Hematopoietic multipotent progenitor cell treated with erythropoietin and hydrocortisone succinate and interleukin-3 and kit ligand, for 15 days (in vitro differentiated cells): Measurements from ENCODE around the gene PRDM12.

Experiments
- DNase-seq: peaks from one replicate; pipeline ENCODE4 v3.0.0-alpha.2; 2015; ENCODE audit warnings: low spot score

Gene PRDM12

DNA sequence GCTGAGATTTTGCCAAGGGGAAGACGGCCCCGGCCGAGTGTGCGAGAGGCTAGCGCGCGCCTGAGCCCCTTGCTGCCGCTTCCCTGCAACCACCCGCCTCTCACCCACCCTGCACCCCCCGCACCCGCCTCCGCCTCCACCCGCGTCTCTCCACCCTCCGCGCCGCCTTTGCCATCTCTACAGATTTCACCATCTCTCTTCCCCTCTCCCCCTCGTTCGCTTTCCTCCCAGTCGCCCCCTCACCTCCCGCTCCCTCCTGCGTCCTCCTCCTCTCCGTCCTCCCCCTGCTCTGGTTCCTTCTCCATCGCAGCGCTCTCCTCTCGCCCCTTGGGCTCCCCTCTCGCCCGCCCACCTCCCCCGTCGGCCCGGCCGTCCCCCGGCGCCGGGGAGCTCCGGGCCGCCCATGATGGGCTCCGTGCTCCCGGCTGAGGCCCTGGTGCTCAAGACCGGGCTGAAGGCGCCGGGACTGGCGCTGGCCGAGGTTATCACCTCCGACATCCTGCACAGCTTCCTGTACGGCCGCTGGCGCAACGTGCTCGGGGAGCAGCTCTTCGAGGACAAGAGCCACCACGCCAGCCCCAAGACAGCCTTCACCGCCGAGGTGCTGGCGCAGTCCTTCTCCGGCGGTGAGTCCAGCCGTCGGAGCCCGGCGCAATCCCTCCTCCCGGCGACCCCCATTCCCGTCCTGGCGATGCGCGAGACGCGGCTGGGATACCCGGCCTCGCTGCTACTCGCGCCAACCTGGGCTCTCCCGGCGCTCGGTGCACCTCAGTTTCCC is at the start of gene PRDM12:
Gene PRDM12, plus strand, starts transcription at position 344 of the 778 bp plus-strand sequence. Its CDS starts 60 bp downstream, at position 404.
- no peak for DNase-seq

DNA sequence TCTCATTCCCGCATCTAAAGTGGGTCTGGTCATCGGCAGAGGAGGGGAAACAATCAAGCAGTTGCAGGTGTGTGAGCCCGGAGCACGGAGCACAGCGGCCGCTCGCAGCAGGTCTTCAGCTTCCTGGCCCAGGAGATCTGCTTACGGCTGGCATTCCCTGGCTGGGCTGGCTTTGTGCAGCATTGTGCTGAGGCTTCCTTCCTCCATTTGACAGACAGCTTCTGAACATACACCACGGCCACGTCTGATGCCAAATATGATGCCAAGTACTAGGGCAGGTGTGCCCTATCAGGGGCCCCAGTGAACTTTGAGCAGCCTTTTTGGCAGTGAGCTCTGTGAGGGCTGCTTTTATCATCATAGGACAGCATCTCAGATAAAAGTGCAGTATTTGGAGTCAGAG is 47.9 kb upstream of the PRDM12 start:
- peak; percentile 39 for DNase-seq

DNA sequence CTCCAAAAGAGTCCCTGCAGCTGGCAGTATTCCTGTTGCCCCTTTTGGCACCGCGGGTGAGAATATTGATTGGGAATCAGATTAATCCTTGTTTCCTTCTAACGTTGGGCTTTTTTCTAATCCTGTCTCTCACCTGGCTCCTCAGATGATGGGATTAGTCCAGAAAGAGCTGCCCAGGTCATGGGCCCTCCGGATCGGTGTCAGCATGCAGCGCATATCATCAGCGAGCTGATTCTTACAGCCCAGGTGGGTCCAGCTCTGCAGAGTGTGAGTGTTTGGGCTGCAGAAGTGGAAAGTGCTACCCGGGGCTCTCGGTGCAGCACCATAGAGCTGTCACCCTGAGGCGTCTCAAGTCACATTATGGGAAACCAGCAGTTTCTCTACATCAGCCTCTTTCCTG is 40.9 kb upstream of the PRDM12 start:
- DNase-seq: no peak

DNA sequence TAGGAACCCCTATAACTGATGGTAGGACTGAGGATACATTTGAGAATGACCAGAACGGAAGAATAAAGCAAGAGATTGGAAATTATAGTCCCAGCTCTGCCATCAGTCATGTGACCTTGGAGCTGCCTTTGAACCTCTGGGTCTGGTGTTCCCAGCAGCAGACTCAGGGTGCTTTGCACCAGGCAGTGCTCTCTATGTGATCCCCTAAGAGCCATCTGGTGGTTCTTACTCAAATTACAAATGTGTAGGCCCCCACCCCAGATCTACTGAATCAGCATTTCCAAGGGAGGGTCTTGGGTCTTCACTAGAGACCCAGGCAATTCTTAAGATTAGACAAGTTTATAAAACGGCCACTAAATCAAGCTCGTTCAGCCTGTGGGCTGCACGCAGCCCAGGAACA is 40.2 kb upstream of the PRDM12 start:
- no peak for DNase-seq

DNA sequence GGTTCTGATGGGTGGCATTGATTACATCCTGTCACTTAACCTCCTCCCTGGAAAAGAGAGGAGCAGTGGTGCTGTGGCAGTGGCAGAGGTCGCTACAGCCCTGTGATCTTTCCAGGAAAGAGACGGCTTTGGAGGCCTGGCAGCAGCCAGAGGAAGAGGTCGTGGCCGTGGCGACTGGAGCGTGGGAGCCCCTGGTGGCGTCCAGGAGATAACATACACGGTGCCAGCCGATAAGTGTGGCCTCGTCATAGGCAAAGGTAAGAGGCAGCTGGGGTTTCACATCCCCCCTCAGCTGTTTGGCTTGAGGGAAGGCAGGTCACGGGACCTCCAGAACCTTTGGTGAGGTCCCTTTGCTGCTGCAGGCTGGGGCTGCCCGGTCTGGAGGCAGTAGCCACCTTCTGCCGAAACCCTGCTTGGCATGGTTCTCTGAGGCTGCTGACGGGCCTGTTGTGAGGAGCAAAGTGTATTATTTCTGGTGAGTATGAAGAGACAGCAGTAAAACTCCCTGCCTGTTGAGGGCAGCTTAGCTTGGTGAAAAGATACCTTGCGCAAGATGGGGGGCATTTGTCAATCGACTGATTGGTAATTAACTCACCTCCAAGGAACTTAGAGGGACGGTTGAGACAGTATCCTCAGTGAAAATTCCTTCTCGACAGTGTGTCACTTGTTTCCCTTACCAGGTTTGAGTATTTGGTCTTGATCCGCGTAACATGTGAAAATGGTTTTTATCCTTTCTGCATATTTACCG is 38.0 kb upstream of the PRDM12 start:
- peak; percentile 28 for DNase-seq

DNA sequence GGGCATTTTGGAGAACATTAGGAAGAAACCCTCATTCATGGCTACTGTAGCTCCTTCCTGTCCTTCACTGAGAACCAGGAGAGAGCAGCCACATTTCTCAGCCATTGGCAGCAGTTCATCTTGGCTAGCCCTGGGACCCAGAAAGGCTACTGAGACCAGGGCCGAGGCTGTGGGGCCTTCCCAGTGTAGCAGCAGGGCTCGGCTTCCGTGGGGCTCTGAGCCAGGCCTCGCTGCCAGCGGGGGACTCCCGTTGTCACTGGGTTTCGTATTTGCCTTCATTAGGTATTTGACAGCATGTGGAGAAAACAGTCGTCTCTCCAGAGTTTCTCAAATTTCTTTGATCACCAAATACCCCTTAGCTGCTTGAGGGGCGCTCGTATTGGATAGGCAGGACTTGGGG is 37.3 kb upstream of the PRDM12 start:
- DNase-seq: no peak

DNA sequence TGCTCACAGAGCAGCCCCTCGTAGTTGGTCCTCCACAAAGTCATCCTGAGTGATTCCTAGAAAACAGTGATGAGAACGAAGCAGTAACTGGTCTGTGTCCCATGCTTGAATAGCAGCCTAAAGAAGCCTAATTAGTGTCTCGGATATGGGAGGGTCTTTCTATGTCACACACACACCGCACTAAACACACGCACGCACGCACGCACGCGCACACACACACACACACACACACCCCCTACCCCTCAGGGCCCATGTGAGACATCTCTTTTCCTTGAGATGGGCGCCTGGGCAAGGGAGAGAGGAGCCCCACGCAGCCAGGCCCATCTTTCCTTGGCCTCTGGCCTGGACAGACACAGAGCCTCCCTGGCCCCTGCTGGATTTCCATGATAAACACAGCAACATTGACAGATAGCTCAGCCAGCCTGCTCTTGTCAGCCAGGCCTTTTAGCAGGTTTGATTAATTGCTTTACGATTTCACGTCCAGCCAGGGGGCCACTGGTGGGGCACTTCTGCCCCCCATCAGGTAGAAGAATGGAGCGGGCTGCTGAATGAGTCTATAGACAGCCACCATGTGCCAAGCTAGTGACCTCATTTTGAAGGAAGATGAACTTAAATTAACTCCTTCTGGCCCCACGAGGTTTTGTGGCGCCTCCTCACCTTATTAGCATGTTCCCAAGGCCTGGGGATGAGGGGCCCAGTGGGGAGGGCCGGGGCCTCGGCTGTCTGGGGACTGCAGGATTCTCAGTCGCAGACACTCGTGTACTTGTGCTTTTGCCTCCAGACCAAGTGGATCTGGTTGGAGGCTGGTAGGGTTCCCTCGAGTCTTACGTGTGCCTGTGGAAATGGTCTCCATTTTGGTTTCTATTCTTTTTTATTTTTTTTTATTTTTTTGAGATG is 36.2 kb upstream of the PRDM12 start:
- DNase-seq: no peak

DNA sequence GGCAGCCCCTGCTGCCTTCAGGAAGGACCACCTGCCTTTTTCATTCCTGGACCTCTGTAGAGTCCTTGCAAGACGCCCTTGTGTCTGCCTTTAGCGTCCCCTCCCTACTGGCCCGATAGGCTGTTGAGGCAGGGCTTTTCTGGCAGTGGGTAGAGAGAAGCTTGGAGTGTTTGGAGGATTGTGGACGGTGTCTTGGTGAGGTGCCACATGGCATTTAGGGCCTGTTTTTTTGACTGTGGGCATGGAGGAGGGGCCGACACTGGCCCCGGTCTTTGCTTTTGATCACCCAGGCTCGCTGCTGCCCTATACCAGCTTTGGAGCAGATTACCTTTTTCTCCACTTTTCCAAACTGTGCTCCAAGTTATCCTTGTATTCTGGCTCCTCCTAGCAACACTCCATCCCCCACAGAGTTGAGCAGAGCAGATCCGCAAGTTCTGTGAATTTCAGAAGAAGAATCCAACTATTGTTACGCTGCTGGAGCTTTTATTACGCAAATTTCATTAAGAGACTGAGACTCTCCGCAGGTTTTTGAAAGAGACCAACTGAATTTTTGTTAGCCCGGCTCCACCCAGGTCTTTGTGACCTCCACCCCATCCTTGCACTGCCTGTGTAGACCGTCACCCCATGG is 34.8 kb upstream of the PRDM12 start:
- DNase-seq: no peak

DNA sequence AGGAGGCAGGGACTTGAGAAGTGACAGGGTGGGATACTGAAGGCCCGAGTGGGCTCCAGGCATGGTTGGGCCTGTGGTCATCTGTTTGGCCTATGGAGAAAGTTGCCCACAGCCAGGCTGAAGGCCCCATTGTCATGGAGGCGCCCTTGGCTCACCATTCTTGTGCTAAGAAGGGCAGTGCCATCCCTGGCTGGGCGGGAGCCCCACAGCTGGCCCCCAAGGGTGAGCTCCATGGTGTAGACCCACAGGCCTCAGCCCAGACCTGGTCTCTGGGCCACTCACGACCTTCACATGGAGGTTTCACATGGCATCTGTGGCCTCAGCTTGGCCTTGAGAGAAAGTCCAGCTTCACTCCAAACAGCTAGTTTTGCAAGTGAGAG is 34.3 kb upstream of the PRDM12 start:
- no peak for DNase-seq

DNA sequence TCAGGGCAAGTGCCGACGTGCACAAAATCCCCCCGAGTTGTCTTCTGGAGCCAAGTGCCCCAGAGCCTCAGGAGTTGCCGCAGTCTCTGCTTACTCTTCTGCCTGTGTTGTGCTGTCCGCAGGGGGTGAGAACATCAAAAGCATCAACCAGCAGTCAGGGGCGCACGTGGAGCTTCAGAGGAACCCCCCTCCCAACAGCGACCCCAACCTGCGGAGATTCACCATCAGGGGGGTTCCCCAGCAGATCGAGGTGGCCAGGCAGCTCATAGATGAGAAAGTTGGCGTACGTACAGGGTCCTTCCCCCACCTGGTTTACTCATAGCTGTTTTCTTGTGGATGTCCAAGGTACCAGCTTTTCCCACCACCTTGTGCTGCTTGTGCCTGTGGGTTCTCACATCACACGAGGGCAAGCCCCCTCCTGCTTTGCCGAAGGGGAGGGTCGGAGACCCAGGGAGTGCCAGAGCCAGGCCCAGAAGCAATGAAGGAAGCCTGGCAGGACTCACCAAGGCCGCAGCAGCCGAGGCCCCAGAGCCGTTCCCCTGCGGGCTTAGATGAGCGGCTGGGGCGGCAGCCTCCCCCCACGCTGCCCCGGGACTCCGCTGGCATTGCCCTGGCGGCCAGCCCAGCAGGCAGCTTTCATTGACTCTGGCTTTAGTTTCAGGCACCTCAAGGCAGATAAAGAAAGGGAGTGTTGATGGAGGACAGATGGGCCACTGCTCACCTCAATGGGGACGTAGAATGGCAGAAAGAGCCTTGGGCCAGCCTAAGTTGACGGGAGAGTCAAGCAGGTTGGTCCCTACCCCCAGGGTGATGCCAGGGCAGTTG is 33.7 kb upstream of the PRDM12 start:
- no peak for DNase-seq

DNA sequence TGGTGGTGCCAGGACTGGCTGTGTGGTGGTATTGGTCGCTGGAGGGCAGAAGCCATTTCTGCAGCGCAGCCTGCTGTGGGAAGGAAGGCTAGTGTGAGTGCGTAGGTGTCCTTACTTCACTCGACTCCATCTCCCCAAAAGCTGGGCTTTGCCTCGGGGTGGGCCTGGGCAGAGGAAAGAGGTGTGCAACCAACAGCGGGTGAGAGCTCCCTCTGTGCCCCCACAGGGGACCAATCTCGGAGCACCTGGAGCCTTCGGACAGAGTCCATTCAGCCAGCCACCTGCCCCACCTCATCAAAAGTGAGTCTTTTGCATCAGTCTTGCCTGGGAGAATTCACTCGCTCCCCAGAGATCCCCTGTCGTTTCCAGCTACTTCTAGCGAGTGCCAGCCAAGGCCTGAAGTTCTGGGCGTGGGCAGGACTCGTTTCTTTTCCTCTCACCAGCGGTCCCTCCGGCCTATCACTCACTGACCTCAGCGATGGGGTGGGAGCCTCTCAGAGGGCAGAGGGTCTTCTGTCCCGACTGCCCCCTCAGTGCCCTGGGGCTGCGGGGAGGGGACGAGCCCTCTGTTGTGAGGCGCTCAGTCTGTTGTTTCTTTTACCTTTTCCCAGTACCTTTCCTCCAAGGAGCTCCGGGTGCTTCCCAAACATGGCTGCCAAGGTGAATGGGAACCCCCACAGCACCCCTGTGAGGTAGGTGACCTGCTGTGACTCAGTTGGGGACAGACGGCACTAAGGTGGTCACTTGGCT is 32.9 kb upstream of the PRDM12 start:
- no peak for DNase-seq

DNA sequence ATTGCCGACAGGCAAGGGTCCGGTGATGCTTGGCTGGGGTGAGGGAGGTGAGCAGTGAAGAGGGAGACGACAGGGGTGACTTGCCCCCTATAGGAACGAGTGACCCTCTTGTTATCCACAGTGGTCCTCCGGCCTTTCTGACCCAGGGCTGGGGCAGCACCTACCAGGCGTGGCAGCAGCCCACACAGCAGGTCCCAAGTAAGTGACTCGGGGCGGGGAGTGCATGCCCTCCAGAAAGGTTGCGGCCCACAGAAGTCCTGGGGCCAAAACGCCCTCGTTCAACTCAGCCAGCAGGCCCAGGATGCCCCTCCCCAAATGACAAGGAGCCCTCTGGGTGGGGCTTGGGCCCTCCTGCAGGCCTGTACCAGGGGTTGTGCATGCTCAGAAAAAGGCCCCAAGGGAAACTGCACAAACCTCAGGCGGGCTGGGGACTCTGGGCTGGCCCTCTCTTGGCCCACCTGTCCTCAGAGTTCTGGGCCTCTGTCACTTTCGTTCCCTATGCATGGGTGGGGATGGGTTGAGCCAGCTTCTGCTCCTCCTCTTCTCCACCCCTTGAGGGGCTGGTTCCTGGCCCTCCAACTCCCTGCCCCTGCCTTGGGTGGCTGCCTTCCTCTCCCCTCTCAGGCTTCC is 32.2 kb upstream of the PRDM12 start:
- no peak for DNase-seq

DNA sequence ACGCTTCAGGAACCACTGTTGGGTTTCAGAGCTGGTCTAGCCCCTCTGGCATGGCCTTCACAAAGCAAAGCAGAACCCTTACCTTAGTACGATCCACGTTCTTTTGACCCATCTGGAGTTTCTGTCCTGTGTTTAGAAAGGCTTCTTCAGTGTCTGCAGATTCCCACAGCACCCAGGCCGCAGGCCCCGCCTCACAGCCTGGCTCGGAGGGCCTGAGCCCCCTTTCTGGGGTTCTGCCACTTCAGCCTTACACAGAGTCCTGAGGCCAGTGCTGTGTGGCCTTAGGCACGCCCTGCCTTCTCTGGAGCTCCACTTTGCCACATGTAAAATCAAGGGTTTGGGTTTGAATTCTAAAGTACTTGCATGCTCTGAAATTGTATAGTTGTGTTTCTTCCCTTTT is 31.6 kb upstream of the PRDM12 start:
- no peak for DNase-seq

DNA sequence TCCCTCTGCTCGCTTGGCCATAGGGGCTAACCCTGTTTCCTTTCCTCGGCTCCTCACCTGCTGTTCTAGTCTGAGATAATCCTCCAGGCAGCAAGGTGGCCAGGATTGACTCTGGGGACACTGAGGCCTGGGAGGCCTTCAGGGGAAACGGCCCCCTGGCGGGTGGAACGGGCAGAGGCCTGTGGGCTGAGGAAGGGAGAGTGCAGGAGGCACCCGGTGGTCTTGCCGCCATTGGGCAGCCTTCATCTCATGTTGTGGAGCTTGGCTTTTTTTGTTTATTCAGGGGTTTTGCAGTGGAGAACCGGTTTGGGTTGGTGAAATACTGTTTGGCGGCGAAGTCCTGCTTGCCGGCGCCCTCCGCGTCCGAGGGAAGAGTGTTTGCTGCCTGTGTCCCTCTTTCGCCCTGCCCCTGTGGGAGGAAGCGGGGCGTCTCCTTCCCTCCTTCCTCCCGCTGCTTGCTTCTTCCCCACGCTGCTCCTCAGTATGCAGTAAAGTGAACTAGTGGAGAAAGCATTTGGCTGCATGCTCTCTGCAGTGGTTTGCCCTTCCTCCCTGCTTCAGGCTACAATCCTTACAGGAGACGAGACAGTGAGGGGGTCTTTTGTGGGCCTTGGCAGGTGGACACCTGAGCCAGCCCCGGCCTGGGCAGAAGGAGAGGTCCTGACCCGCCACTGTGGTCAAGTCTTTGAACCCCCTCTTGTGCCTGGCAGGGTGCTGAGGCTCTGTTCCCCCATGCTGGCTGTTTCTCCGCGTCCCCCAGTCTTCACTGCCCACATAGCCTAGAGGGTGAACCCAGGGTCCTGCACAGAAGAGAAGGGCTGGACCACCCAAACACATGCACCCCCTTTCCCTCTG is 30.8 kb upstream of the PRDM12 start:
- no peak for DNase-seq

DNA sequence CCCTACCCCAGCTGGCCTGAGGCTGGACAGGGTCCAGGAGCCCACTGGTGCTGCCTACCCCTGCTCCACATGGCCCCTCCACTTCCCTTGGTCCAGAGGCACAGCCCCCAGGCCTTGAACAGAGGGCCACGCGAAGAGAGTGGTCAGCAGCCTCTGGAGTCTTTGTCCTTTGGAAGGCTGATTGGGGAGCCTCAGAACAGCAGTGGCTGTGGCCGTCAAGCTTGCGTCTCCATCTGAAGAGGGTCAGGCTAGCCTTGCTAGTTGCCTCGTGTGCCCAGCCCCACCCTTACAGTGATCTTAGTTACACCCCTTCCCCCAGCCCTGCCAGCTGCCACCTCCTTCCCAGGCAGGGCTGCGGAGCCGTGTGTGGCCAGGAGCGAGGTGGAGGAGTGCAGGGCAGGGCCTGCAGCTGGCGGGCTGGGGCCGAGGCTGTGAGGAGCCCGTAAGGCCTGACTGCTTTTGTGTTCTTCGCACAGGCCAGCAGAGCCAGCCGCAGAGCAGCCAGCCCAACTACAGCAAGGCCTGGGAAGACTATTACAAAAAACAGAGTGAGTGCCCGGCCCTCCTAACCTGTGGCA is 30.1 kb upstream of the PRDM12 start:
- no peak for DNase-seq

DNA sequence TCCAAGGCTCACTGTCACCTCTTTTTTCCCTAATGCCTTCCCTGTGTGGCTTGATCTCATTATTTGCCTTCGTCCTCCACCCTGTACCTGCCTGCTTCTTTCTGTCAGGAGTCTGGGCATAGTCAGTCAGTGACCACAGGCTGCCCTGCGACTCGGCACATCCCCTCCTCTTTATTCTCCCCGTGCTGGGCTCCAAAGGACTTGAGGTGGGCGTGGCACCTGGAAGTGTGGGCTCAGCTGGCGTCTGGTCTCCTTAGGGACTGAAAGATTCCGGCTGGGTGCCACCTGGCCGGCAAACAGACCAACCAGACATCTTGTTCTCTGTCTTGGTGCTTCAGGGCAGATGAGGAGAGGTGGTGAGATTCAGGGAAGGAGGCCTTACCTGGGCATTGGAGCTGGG is 29.6 kb upstream of the PRDM12 start:
- no peak for DNase-seq

DNA sequence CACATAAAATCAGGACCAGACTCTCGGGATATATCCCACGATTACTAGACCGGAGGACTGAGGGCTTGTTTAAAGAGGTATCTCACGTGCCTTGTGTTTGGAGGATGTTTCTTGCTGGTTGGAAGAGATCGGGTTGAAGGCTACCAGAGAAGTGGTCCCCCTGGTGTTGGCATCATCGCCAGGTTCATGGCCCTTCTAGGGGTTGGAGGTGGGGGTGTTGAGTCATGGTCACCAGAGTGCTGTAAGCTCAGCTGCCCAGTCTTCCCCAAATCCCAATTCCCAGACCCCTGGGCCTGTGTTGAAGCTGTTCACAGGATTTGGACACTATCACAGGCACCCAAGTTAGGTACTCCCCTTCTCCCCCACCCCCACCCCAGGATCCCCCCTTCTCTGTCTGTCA is 29.1 kb upstream of the PRDM12 start:
- no peak for DNase-seq

DNA sequence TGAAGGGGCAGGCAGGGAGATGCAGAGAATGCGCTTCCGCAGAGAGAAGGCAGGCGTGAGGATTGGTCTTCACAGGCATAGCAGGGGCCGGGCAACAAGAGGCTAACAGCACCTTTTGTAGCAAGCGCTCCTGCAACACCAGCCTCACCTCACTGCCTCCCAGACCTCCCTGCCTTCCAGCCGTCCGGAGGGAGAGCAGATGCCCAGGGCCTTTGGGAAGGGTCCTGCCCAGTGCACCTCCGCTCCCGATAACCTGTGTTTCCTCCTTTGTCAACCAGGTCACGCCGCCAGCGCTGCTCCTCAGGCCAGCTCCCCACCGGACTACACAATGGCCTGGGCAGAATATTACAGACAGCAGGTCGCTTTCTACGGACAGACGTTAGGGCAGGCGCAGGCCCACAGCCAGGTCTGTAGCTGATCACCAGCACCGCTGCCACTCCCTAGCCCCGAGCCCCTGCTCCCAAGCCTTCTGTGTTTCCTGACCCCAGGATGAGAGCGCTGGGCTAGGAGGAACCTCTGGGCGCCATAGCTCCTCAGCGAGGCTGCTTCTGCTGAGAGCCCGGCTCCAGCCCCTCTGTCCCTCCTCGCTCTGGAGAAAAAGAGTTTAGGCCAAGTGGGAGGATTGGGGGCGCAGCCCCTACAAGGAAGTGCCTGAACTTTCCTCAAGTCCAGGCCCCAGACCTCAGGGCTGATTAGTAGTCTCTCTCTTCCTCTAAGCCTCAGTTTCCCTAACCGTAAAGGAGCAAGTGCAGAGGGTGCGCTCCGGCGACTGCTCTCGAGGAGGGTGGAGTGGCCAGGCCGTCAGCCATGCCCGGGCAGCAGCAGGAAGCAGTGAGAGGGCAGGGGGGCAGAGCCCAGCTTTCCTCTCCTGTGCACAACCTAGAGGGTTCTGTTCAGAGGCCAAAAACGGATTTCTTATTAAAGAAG is 28.4 kb upstream of the PRDM12 start:
- DNase-seq: no peak
